A549 (cell line): ENCODE results near the gene TEN1.

Experiments
- CTCF ChIP-seq: fragments of >200 bp; sonication (Bioruptor Twin); formaldehyde crosslinking; IDR thresholded peaks from 3 replicates; pipeline ENCODE4 v1.5.1; 2016
- JUN ChIP-seq, 2 experiments: fragments of >200 bp; sonication (Bioruptor Twin); formaldehyde crosslinking; IDR thresholded peaks; 2 replicates in 1 of 2; 3 replicates in 1 of 2; pipeline ENCODE4 v1.6.1; 2016 to 2017
- MYC ChIP-seq: IDR thresholded peaks from 2 replicates; pipeline ENCODE4 v1.6.1; 2012; ENCODE audit warnings: mild to moderate bottlenecking, inconsistent platforms, low read length, improper control_type of control experiment, borderline replicate concordance
- POLR2A ChIP-seq: IDR thresholded peaks from 2 replicates; pipeline ENCODE4 v1.6.1; 2012; ENCODE audit warnings: mild to moderate bottlenecking, low read length
- POLR2AphosphoS2 ChIP-seq: conservative IDR thresholded peaks from 2 replicates; pipeline ENCODE4 v1.6.1; 2012; ENCODE audit warnings: low read length, improper control_type of control experiment, inconsistent platforms
- USF2 ChIP-seq: fragments of 450-650 bp; IDR thresholded peaks from 2 replicates; pipeline ENCODE4 v1.6.1; 2014; ENCODE audit warnings: antibody characterized with exemption

- TF ChIP-seq JUN (IDR thresholded peaks at IDR 0.05), result no peak
- no peak for TF ChIP-seq CTCF
- no peak for TF ChIP-seq USF2
- no peak for TF ChIP-seq POLR2AphosphoS2
- no peak for TF ChIP-seq POLR2A
- no peak for TF ChIP-seq MYC
Measured at GRCh38 chr17:76003915-76004314, 24.9 kb downstream of the TEN1 start.
